Coronary artery (tissue), 2 donors: Measurements from ENCODE around the gene TWIST2.

Experiments
- DNase-seq: peaks from one replicate; pipeline ENCODE4 v3.0.0-alpha.2; 2017; ENCODE audit warnings: low spot score
- H3K27ac ChIP-seq, 2 donors: fragments of 200-600 bp; sonication (generic); one replicate each; pipeline ENCODE4 v1.5.1; 2016 to 2019
- H3K4me3 ChIP-seq: fragments of 200-600 bp; sonication (generic); 2 replicates; pipeline ENCODE4 v1.5.1; 2016; ENCODE audit warnings: mild to moderate bottlenecking, moderate library complexity
- CTCF ChIP-seq: fragments of 200-600 bp; sonication (generic); IDR thresholded peaks from one replicate; pipeline ENCODE4 v1.5.1; 2019; ENCODE audit warnings: antibody characterized with exemption

Gene TWIST2

GRCh38 chr2:238854699-238855229 is 6.9 kb downstream of the TWIST2 start:
- no peak for TF ChIP-seq CTCF
- Histone ChIP-seq H3K4me3 (no peak overlapping the region), H3K27ac (no peak overlapping the region)
- DNase-seq, result no peak

- no peak for TF ChIP-seq CTCF
- Histone ChIP-seq H3K4me3 (no peak overlapping the region), H3K27ac (no peak overlapping the region)
- DNase-seq, result no peak
Observed at GRCh38 chr2:238855299-238855698, 7.4 kb downstream of the TWIST2 start.

GRCh38 chr2:238855891-238856580 is 8.2 kb downstream of the TWIST2 start:
- TF ChIP-seq CTCF, result no peak
- no peak for DNase-seq
- no peak overlapping the region for H3K4me3 ChIP-seq
- H3K27ac ChIP-seq, result no peak overlapping the region

GRCh38 chr2:238856713-238857567 is 9.1 kb downstream of the TWIST2 start:
- Histone ChIP-seq H3K4me3 (no peak overlapping the region), H3K27ac (no peak overlapping the region)
- no peak for TF ChIP-seq CTCF
- DNase-seq, result no peak

GRCh38 chr2:238857959-238858358 is 10.1 kb downstream of the TWIST2 start:
- TF ChIP-seq CTCF, result no peak
- no peak overlapping the region for H3K27ac ChIP-seq
- DNase-seq, result no peak
- H3K4me3 ChIP-seq, result no peak overlapping the region

GRCh38 chr2:238859636-238860347 is 11.9 kb downstream of the TWIST2 start:
- no peak for TF ChIP-seq CTCF
- no peak overlapping the region for H3K27ac ChIP-seq
- H3K4me3 ChIP-seq, result no peak overlapping the region
- no peak for DNase-seq
